ENCODE measurements around the gene IQCE.

IQCE gene

DNA sequence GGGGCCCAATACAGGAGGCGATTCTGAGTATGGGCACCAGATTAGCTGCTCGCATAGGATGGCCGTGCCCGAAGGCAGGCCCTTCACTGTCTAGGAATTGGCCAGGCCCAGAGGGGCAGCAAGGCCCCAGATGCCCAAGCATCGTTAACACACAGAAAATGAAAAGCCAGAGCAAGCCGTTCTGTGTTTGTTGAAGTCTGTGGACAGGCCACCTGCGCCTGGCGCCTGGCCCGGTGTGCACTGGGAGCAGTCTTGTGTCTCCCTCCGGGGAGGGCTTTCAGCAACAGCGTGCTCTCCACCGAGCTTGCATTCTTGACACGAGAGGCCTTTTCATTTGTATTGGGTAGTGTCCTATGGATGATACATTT lies 38.5 kb downstream of the IQCE start:
- TF ChIP-seq, protein P1, sequence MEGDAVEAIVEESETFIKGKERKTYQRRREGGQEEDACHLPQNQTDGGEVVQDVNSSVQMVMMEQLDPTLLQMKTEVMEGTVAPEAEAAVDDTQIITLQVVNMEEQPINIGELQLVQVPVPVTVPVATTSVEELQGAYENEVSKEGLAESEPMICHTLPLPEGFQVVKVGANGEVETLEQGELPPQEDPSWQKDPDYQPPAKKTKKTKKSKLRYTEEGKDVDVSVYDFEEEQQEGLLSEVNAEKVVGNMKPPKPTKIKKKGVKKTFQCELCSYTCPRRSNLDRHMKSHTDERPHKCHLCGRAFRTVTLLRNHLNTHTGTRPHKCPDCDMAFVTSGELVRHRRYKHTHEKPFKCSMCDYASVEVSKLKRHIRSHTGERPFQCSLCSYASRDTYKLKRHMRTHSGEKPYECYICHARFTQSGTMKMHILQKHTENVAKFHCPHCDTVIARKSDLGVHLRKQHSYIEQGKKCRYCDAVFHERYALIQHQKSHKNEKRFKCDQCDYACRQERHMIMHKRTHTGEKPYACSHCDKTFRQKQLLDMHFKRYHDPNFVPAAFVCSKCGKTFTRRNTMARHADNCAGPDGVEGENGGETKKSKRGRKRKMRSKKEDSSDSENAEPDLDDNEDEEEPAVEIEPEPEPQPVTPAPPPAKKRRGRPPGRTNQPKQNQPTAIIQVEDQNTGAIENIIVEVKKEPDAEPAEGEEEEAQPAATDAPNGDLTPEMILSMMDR (IDR thresholded peaks at IDR 0.05; ENCODE audit: insufficient read depth, low read length, poor library complexity, severe bottlenecking), result no peak
- DNase-seq (ENCODE audit: extremely low read depth, insufficient read length), result no peak
- no peaks in the 10 kb centered on the region; the same call in 1 of the 2 replicates for H3K36me3 ChIP-seq (ENCODE audit: control insufficient read depth, insufficient read depth, low read length)

DNA sequence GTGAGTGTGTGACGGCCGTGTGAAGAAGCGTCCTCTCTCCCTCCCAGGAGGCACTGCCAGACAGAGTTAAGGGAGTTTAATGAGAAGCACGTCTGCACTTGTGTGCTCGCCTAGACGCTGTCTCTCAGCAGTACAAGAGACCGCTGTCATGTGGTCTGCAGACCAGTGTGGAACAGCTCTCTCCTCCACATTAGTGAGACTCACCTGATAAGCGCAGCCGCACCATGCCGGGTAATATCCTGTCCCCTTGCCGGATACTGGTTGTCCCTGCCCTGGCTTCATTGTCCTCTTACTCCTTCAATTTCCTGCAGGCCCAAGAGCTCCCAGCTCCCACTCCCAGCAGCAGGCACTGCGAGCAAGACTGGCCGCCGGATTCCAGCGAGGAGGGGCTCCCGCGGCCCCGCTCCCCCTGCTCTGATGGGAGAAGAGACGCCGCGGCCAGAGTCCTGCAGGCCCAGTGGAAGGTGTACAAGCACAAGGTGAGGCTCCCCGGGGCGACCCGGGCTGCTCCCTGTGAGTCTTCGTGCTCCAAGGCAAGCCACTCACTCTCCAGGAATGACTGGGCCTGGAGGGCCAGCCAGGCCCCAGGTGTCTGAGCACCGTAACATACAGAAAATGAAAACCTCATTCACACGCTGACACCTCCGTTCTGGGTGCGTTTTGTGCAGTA lies 39.5 kb downstream of the IQCE start:
- DNase-seq (ENCODE audit: extremely low read depth, insufficient read length), result no peak
- H3K27me3 ChIP-seq (replicated peaks; ENCODE audit: control insufficient read depth, insufficient read depth, low read length), result no peaks in the 10 kb centered on the region
- TF ChIP-seq, protein P1 (IDR thresholded peaks at IDR 0.05; ENCODE audit: insufficient read depth, low read length, poor library complexity, severe bottlenecking), result no peak
- H3K4me3 ChIP-seq (replicated peaks; ENCODE audit: low read depth, low read length), result no peak overlapping the region
- H3K36me3 ChIP-seq (ENCODE audit: control insufficient read depth, insufficient read depth, low read length), result no peaks in the 10 kb centered on the region; the same call in 1 of the 2 replicates

More for the DNA sequence above, 38.5 kb downstream of the IQCE start:
- Histone ChIP-seq H3K27me3 (replicated peaks; ENCODE audit: control insufficient read depth, insufficient read depth, low read length) (no peaks in the 10 kb centered on the region), H3K4me3 (replicated peaks; ENCODE audit: low read depth, low read length) (no peak overlapping the region)

DNA sequence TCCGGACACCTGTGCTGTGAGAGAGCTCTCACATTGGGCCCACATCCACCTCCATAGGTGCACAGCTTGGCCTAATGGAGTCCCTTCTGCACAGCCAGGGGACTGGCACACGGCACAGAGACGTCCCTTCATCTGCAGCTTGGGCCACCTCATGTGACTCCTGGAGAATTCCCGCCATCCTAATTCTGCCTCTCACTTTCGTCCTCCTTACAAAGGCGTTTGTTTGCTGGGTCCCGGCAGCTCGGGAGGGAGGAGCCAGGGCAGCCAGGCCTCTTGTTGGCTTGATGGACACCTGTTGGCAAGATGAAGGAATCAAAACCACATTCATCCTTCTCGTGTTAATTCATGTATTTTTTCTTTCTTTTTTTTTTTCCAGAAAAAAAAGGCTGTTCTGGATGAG lies 42.3 kb downstream of the IQCE start:
- no peaks in the 10 kb centered on the region; the same call in 1 of the 2 replicates for H3K36me3 ChIP-seq (ENCODE audit: control insufficient read depth, insufficient read depth, low read length)
- no peak overlapping the region for H3K4me3 ChIP-seq (replicated peaks; ENCODE audit: low read depth, low read length)
- DNase-seq (ENCODE audit: extremely low read depth, insufficient read length), result no peak
- TF ChIP-seq, protein P1 (IDR thresholded peaks at IDR 0.05; ENCODE audit: insufficient read depth, low read length, poor library complexity, severe bottlenecking), result no peak
- no peaks in the 10 kb centered on the region for H3K27me3 ChIP-seq (replicated peaks; ENCODE audit: control insufficient read depth, insufficient read depth, low read length)

DNA sequence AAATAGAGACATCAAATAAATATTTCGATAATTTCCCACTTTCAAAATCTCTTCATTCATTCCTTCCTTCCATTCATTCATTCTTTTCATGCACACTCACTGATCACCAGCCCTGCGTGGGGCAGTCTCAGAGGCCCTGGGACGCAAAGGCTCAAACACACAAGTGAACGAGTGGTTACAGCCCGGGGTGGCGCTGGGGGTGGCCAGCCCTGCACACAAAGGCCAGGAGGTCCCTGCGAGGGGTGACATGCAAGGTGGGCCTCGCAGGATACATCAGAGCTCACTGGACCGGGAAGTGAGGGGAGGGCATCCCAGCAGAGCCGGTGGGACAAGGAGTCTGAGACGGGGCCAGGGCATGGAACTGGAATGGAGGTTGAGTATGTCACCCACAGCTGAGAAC lies 43.1 kb downstream of the IQCE start:
- DNase-seq (ENCODE audit: extremely low read depth, insufficient read length), result no peak
- H3K4me3 ChIP-seq (replicated peaks; ENCODE audit: low read depth, low read length), result no peak overlapping the region
- TF ChIP-seq, protein P1 (IDR thresholded peaks at IDR 0.05; ENCODE audit: insufficient read depth, low read length, poor library complexity, severe bottlenecking), result no peak
- H3K36me3 ChIP-seq (ENCODE audit: control insufficient read depth, insufficient read depth, low read length), result no peaks in the 10 kb centered on the region; the same call in 1 of the 2 replicates
- no peaks in the 10 kb centered on the region for H3K27me3 ChIP-seq (replicated peaks; ENCODE audit: control insufficient read depth, insufficient read depth, low read length)

DNA sequence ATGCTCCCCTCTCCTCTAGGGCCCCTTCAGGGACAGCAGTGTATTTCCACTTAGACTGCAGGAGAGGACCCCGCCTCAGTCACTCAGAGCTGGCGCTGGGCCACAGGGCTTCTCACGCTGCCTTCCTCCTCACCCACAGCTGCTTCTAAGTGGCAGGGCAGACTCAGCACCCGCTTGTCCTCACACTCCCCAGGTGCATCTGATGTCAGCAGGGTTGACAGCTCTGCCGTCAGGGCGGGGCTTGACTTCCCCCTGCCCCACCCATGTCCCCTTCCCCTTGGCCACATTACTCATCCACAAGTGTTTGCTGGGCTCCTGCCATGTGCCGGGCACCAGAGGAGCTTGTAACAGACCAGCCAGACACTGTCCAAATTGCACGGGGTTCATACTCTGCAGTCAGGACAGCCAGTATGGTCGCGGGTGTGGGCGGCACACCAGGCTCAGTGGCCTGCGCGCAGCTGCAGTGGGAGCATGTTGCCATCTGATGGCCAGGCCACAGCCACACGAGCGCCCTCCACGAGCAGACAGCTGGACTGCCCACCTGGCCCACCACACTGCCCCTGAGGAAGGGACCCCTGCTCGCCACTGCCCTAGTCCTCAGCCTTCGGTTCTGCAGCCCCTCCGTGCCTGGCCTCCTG lies 43.7 kb downstream of the IQCE start:
- TF ChIP-seq, protein P1 (IDR thresholded peaks at IDR 0.05; ENCODE audit: insufficient read depth, low read length, poor library complexity, severe bottlenecking), result no peak
- DNase-seq (ENCODE audit: extremely low read depth, insufficient read length), result no peak
- Histone ChIP-seq H3K27me3 (replicated peaks; ENCODE audit: control insufficient read depth, insufficient read depth, low read length) (no peaks in the 10 kb centered on the region), H3K4me3 (replicated peaks; ENCODE audit: low read depth, low read length) (no peak overlapping the region), H3K36me3 (ENCODE audit: control insufficient read depth, insufficient read depth, low read length) (no peaks in the 10 kb centered on the region; the same call in 1 of the 2 replicates)

Measured in GM06990 (cell line).